HEK293 (cell line): Measurements from ENCODE around the gene CCDC12.
A peak's percentile ranks its signal among the peaks of the same experiment; 100 is the strongest.

Experiments used
- CTCF ChIA-PET: fragments of 350-600 bp; formaldehyde crosslinking; extraction: SDS; loops from one replicate; lab custom pipeline; 2021; ENCODE audit warnings: antibody characterized with exemption; lab: Yijun Ruan, JAX
- POLR2A ChIA-PET: fragments of 300-600 bp; formaldehyde crosslinking; extraction: SDS; loops from one replicate; lab custom pipeline; 2020; ENCODE audit warnings: antibody characterized with exemption, inconsistent platforms; lab: Yijun Ruan, JAX
- H3K27ac ChIP-seq: fragments of 200-500 bp; sonication (Bioruptor generic); 2 replicates; pipeline ENCODE4 v1.5.1; 2014; ENCODE audit warnings: low read depth, low read length, control low read depth, inconsistent platforms; ENCODE audit errors: extremely low read depth
- H3K36me3 ChIP-seq, 2 experiments: fragments of 200-500 bp in 1 of 2; sonication (Bioruptor generic) in 1 of 2; 1 replicate in 1 of 2; 2 replicates in 1 of 2; pipeline ENCODE4 v1.5.1; 2014 to 2017; ENCODE audit warnings: inconsistent platforms in 2 of 2, low read length in 2 of 2; ENCODE audit not compliant: control insufficient read depth in 2 of 2, insufficient read depth in 1 of 2
- H3K4me1 ChIP-seq: fragments of 200-500 bp; sonication (Bioruptor generic); 2 replicates; pipeline ENCODE4 v1.5.1; 2014; ENCODE audit warnings: mild to moderate bottlenecking, low read length, inconsistent platforms; ENCODE audit not compliant: control insufficient read depth, insufficient read depth
- H3K4me3 ChIP-seq: 2 replicates; pipeline ENCODE4 v1.5.1; 2011; ENCODE audit warnings: low read depth, mild to moderate bottlenecking, control low read depth, low read length, moderate library complexity
- H3K9me3 ChIP-seq: fragments of 200-500 bp; sonication (Bioruptor generic); 2 replicates; pipeline ENCODE4 v1.5.1; 2014; ENCODE audit warnings: low read depth, low read length, inconsistent platforms; ENCODE audit not compliant: control insufficient read depth, insufficient read depth
- HOXD13 ChIP-seq: sonication (generic); formaldehyde crosslinking; IDR thresholded peaks from 2 replicates; pipeline ENCODE4 v1.8.0; 2022; ENCODE audit warnings: missing genetic modification reagents, borderline replicate concordance
- OSR2 ChIP-seq: fragments of 450-650 bp; formaldehyde crosslinking; IDR thresholded peaks from 2 replicates; pipeline ENCODE4 v1.5.1; 2016; ENCODE audit warnings: missing biosample characterization, missing genetic modification characterization
- SCRT1 ChIP-seq: fragments of 450-650 bp; formaldehyde crosslinking; IDR thresholded peaks from 2 replicates; pipeline ENCODE4 v1.5.1; 2016; ENCODE audit warnings: missing biosample characterization, missing genetic modification characterization, borderline replicate concordance
- SCRT2 ChIP-seq: fragments of 450-650 bp; formaldehyde crosslinking; IDR thresholded peaks from 2 replicates; pipeline ENCODE4 v1.5.1; 2016; ENCODE audit warnings: missing biosample characterization, missing genetic modification characterization
- SP2 ChIP-seq: fragments of 450-650 bp; formaldehyde crosslinking; IDR thresholded peaks from 2 replicates; pipeline ENCODE4 v1.5.1; 2016; ENCODE audit warnings: missing biosample characterization, missing genetic modification characterization
- TRIM28 ChIP-seq: IDR thresholded peaks from 2 replicates; pipeline ENCODE4 v1.6.1; 2011; ENCODE audit warnings: low read length, control low read depth, borderline replicate concordance
- ZFP41 ChIP-seq: fragments of 450-650 bp; formaldehyde crosslinking; IDR thresholded peaks from 2 replicates; pipeline ENCODE4 v1.5.1; 2016; ENCODE audit warnings: missing biosample characterization, missing genetic modification characterization, borderline replicate concordance
- ZNF10 ChIP-seq: fragments of 450-650 bp; formaldehyde crosslinking; IDR thresholded peaks from 2 replicates; pipeline ENCODE4 v1.5.1; 2017; ENCODE audit warnings: missing biosample characterization, missing genetic modification characterization
- ZNF112 ChIP-seq: fragments of 450-650 bp; formaldehyde crosslinking; IDR thresholded peaks from 2 replicates; pipeline ENCODE4 v1.5.0; 2017; ENCODE audit warnings: missing biosample characterization, missing genetic modification characterization
- ZNF211 ChIP-seq: fragments of 450-650 bp; formaldehyde crosslinking; IDR thresholded peaks from 2 replicates; pipeline ENCODE4 v1.5.1; 2016; ENCODE audit warnings: low read depth, missing biosample characterization, missing genetic modification characterization
- ZNF221 ChIP-seq: fragments of 450-650 bp; formaldehyde crosslinking; IDR thresholded peaks from 2 replicates; pipeline ENCODE4 v1.5.1; 2017; ENCODE audit warnings: missing biosample characterization, missing genetic modification characterization, borderline replicate concordance
- ZNF266 ChIP-seq: fragments of 450-650 bp; formaldehyde crosslinking; IDR thresholded peaks from 2 replicates; pipeline ENCODE4 v1.5.1; 2016; ENCODE audit warnings: missing biosample characterization, missing genetic modification characterization, low read depth
- ZNF274 ChIP-seq, 2 experiments: fragments of 200-500 bp in 1 of 2; fragments of 450-650 bp in 1 of 2; sonication (Bioruptor generic) in 1 of 2; formaldehyde crosslinking in 1 of 2; IDR thresholded peaks; 2 replicates each; pipeline versions ENCODE4 v1.5.1 to v1.6.1; 2014 to 2016; ENCODE audit warnings: borderline replicate concordance in 1 of 2, inconsistent platforms in 1 of 2, low read length in 1 of 2, missing biosample characterization in 1 of 2, missing genetic modification characterization in 1 of 2
- ZNF280C ChIP-seq: fragments of 450-650 bp; formaldehyde crosslinking; IDR thresholded peaks from 2 replicates; pipeline ENCODE4 v1.5.1; 2016; ENCODE audit warnings: missing biosample characterization, missing genetic modification characterization
- ZNF302 ChIP-seq: fragments of 450-650 bp; formaldehyde crosslinking; IDR thresholded peaks from 2 replicates; pipeline ENCODE4 v1.5.1; 2016; ENCODE audit warnings: missing biosample characterization, missing genetic modification characterization, low read depth
- ZNF341 ChIP-seq: fragments of 450-650 bp; formaldehyde crosslinking; IDR thresholded peaks from 2 replicates; pipeline ENCODE4; 2016; ENCODE audit warnings: low read depth, missing biosample characterization, missing genetic modification characterization
- ZNF391 ChIP-seq: fragments of 450-650 bp; formaldehyde crosslinking; IDR thresholded peaks from 2 replicates; pipeline ENCODE4 v1.5.1; 2016; ENCODE audit warnings: low read depth, missing biosample characterization, missing genetic modification characterization, borderline replicate concordance
- ZNF510 ChIP-seq: fragments of 450-650 bp; formaldehyde crosslinking; IDR thresholded peaks from 2 replicates; pipeline ENCODE4 v1.5.1; 2018; ENCODE audit warnings: mild to moderate bottlenecking, missing genetic modification characterization, missing biosample characterization; ENCODE audit not compliant: insufficient replicate concordance
- ZNF544 ChIP-seq: fragments of 450-650 bp; formaldehyde crosslinking; IDR thresholded peaks from 2 replicates; pipeline ENCODE4 v1.5.0; 2017; ENCODE audit warnings: missing biosample characterization, missing genetic modification characterization
- ZNF549 ChIP-seq: fragments of 450-650 bp; IDR thresholded peaks from 2 replicates; pipeline ENCODE4 v1.5.1; 2018; ENCODE audit warnings: missing biosample characterization, missing genetic modification characterization, mild to moderate bottlenecking, inconsistent platforms, moderate library complexity
- ZNF629 ChIP-seq: fragments of 450-650 bp; formaldehyde crosslinking; IDR thresholded peaks from 2 replicates; pipeline ENCODE4 v1.5.1; 2017; ENCODE audit warnings: missing biosample characterization, missing genetic modification characterization
- ZNF660 ChIP-seq: fragments of 450-650 bp; IDR thresholded peaks from 2 replicates; pipeline ENCODE4 v1.5.1; 2018; ENCODE audit warnings: missing biosample characterization, mild to moderate bottlenecking, missing genetic modification characterization
- ZNF707 ChIP-seq: fragments of 450-650 bp; formaldehyde crosslinking; IDR thresholded peaks from 2 replicates; pipeline ENCODE4 v1.5.1; 2016; ENCODE audit warnings: missing biosample characterization, missing genetic modification characterization
- ZSCAN16 ChIP-seq: fragments of 450-650 bp; formaldehyde crosslinking; IDR thresholded peaks from 2 replicates; pipeline ENCODE4 v1.5.1; 2016; ENCODE audit warnings: missing biosample characterization, missing genetic modification characterization
- TF ChIP-seq, protein P1 (sequence below): fragments of 450-650 bp; formaldehyde crosslinking; optimal IDR thresholded peaks from 2 replicates; pipeline ENCODE3; 2016; ENCODE audit warnings: missing biosample characterization, mild to moderate bottlenecking, missing genetic modification characterization
- TF ChIP-seq, protein P2 (sequence below): fragments of 450-650 bp; formaldehyde crosslinking; IDR thresholded peaks from 2 replicates; pipeline ENCODE4; 2016; ENCODE audit warnings: missing biosample characterization, missing genetic modification characterization

CCDC12 gene

DNA sequence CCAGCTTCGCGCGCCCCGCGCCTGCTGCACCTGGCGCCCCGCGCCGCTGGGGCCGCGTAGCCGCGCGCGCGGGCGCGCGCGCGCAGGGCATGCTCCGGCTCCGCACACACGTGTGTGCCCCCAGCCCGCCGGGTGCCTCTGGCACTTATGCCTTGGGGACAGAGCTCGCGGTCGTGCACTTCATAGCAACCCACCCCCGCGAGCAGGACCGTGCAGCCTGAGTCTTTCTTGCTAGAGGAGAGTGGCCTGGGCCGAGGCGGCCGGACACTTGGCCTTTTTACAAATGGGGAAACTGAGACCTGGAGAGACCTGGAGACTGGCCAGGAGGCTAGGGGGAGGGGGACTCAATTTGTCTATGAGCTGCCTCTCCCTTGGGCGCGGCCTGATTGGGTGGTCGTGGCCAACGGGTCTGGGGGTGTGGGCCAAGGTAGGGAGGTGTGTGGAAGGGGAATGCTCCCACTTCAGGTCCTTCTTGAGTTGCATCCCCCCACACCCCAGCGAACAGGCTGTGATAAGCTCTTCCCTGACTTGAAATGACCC, 3.5 kb upstream of the CCDC12 start:
- Histone ChIP-seq H3K4me1 (no peaks in the 10 kb centered on the region), H3K4me3 (peak overlapping the region; percentile 61), H3K9me3 (no peaks in the 10 kb centered on the region), H3K27ac (peak overlapping the region; percentile 46; the same call in 1 of the 2 replicates), H3K36me3 (no peaks in the 10 kb centered on the region)
- ChIA-PET CTCF (interaction anchor here (1.0 to 2.8 kb wide), 2 partner anchors 19 to 45 kb away, joined by 4 to 6 read pairs; no protein-coding TSS in a partner anchor), POLR2A (interaction anchor here (0.5 to 1.5 kb wide), 7 partner anchors 12 to 184 kb away, joined by 3 to 5 read pairs (median 4); partner anchors contain the start of gene SETD2)
- TF ChIP-seq, protein P1, sequence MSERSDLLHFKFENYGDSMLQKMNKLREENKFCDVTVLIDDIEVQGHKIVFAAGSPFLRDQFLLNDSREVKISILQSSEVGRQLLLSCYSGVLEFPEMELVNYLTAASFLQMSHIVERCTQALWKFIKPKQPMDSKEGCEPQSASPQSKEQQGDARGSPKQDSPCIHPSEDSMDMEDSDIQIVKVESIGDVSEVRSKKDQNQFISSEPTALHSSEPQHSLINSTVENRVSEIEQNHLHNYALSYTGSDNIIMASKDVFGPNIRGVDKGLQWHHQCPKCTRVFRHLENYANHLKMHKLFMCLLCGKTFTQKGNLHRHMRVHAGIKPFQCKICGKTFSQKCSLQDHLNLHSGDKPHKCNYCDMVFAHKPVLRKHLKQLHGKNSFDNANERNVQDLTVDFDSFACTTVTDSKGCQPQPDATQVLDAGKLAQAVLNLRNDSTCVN = peak; percentile 15
- no peak for TF ChIP-seq ZNF341 (tag by site-specific recombination)

DNA sequence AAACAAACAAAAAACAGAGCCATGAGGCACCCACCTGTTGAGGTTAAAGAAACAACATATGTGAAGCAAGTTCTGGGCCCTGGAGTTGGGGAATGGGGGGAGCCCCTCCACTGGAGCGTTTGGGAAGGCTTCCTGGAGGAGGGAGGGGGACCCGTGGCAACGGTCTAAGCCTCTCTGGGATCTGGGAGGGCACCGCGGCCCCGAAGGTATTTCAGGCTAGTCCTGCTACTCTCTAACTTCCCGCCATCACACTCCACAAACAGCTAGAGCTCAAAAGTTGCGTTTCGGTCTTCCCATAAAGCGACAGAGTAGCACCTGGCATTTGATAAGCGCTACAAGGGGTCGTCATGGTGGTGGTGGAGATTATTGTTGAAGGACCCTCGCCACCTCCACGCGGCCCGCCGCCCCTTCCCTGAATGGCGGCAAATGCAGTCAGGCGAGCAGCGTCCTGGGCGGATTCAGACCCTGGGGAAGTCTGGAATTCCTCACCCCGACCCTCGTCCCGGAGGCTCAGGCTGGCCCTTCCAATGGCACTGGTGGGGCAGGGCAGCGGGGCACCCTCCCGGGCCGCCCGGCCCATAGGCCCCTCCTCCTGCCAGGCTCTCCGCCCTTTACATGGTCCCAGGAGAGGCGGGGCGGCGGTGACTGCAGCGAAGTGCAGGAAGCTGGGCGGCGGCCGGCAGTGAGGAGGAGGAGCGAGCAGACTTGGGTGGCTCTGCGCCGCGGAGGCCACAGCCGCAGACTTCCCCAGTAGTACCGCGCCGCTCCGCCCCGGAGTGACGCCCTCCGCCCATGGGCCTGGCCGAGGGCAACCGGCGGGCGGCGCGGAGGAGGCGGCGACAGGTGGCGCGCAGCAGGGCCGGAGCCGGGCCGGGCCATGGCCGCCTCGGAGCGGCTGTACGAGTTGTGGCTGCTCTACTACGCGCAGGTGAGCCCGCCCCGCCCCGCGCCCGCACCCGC, 2.7 kb upstream of the CCDC12 start, which contains the start of gene NBEAL2:
Gene NBEAL2, plus strand, starts transcription at position 682 of the 960 bp plus-strand sequence. Its CDS starts 196 bp downstream, at position 878.
- Histone ChIP-seq H3K4me3 (peak within 1 kb of the TSS; percentile 61), H3K9me3 (no peaks in the 10 kb centered on the region), H3K36me3 (peaks cover 0 to 6% of the 10 kb centered on the region in 2 experiments; a peak in 1 of 3 replicates), H3K4me1 (no peaks in the 10 kb centered on the region), H3K27ac (peak within 1 kb of the TSS; percentile 46; the same call in 1 of the 2 replicates)
- POLR2A ChIA-PET = interaction anchor here (0.5 to 1.5 kb wide), 7 partner anchors 12 to 185 kb away, joined by 3 to 5 read pairs (median 4); partner anchors contain the start of gene SETD2
- CTCF ChIA-PET = interaction anchor here (1.0 to 2.8 kb wide), 3 partner anchors 18 to 44 kb away, joined by 4 to 6 read pairs (median 5); no protein-coding TSS in a partner anchor
- TF ChIP-seq ZNF274 (IDR thresholded peaks at IDR 0.05; ENCODE audit: low read length) (no peak), ZNF274 (tag by site-specific recombination; IDR thresholded peaks at IDR 0.05; ENCODE audit: borderline replicate concordance) (no peak), ZNF10 (tag by site-specific recombination) (no peak), ZNF341 (tag by site-specific recombination) (peak; percentile 86), ZNF221 (no peak), HOXD13 (CRISPR knock-in tag) (no peak), ZNF391 (tag by site-specific recombination) (no peak), SP2 (tag by site-specific recombination) (peak; percentile 93), SCRT2 (peak; percentile 97), ZNF302 (tag by site-specific recombination) (no peak), ZSCAN16 (tag by site-specific recombination) (no peak), ZNF510 (tag by site-specific recombination) (no peak), ZNF544 (no peak), ZNF629 (no peak), ZNF660 (tag by site-specific recombination) (0 out of 2 replicates have a peak, but pooled peaks have one; percentile 24), SCRT1 (tag by site-specific recombination) (peak; percentile 87), ZNF280C (no peak), TRIM28 (no peak), ZNF112 (tag by site-specific recombination) (no peak), ZNF707 (tag by site-specific recombination) (no peak), OSR2 (tag by site-specific recombination) (peak; percentile 42; the same call in 1 of the 2 replicates), ZNF549 (tag by site-specific recombination) (no peak), ZFP41 (tag by site-specific recombination) (no peak), ZNF266 (tag by site-specific recombination) (no peak), ZNF211 (tag by site-specific recombination) (no peak)
- TF ChIP-seq, protein P2, sequence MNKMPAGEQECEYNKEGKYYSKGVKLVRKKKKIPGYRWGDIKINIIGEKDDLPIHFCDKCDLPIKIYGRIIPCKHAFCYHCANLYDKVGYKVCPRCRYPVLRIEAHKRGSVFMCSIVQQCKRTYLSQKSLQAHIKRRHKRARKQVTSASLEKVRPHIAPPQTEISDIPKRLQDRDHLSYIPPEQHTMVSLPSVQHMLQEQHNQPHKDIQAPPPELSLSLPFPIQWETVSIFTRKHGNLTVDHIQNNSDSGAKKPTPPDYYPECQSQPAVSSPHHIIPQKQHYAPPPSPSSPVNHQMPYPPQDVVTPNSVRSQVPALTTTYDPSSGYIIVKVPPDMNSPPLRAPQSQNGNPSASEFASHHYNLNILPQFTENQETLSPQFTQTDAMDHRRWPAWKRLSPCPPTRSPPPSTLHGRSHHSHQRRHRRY (tag by site-specific recombination) = no peak
